H1 (cell line): Measurements from ENCODE around the gene CNIH3. TPM values are rescaled to one million over a fixed set of nuclear protein-coding genes. Genes with fewer than 3 reads are reported as not detected.

Experiments
- ATF2 ChIP-seq: IDR thresholded peaks from 2 replicates; pipeline ENCODE4 v1.6.1; 2012; ENCODE audit warnings: low read length, inconsistent platforms
- CHD7 ChIP-seq: fragments of 300-600 bp; sonication (generic); IDR thresholded peaks from 2 replicates; pipeline ENCODE4 v1.7.1; 2012; ENCODE audit warnings: low read length, moderate library complexity, mild to moderate bottlenecking, inconsistent platforms; ENCODE audit not compliant: insufficient replicate concordance
- FOSL1 ChIP-seq: IDR thresholded peaks from 2 replicates; pipeline ENCODE4 v1.6.1; 2011; ENCODE audit warnings: mild to moderate bottlenecking, low read depth, low read length, moderate library complexity; ENCODE audit not compliant: insufficient read depth
- GTF2F1 ChIP-seq: IDR thresholded peaks from 2 replicates; pipeline ENCODE4 v1.6.1; 2012; ENCODE audit warnings: low read depth, low read length, improper control_type of control experiment, borderline replicate concordance
- KDM1A ChIP-seq: fragments of 200-600, 300-600 bp; sonication (generic); IDR thresholded peaks from 2 replicates; pipeline ENCODE4 v1.7.1; 2016; ENCODE audit warnings: mild to moderate bottlenecking, low read length, borderline replicate concordance
- RNF2 ChIP-seq: fragments of 200-900, 300-1000 bp; sonication (generic); IDR thresholded peaks from 2 replicates; pipeline ENCODE4 v1.7.1; 2016; ENCODE audit warnings: borderline replicate concordance, low read depth, mild to moderate bottlenecking, antibody characterized with exemption, low read length; ENCODE audit not compliant: poor library complexity, severe bottlenecking; ENCODE audit errors: missing control alignments
- SP4 ChIP-seq: IDR thresholded peaks from 2 replicates; pipeline ENCODE4 v1.6.1; 2012; ENCODE audit warnings: low read length, inconsistent platforms
- SUZ12 ChIP-seq: fragments of 200-600 bp; sonication (generic); IDR thresholded peaks from 2 replicates; pipeline ENCODE4 v1.6.1; 2012; ENCODE audit warnings: mild to moderate bottlenecking, inconsistent platforms, low read length, moderate library complexity, mixed read lengths
- polyA plus RNA-seq, 7 experiments: library from polyadenylated mRNA; depleted of rRNA in 3 of 7; stranded (reverse) in 5 of 7; unstranded in 2 of 7; fragments of >200 nt in 5 of 7; fragments of 200-250 nt in 2 of 7; gene quantifications; 1 replicate in 5 of 7; 2 replicates in 1 of 7; 4 replicates in 1 of 7; pipeline versions ENCODE4 v1.2.1 to v1.2.3, GENCODE V29; 2011 to 2013; ENCODE audit warnings: missing spikeins in 2 of 7, mixed read lengths in 2 of 7
- total RNA-seq: library from RNA; stranded (reverse); fragmentation: NEBNext Ultra II Directional; extraction: Animal tissue kit (Norgen Biotek cat#: 25700); gene quantifications from 2 replicates; pipeline ENCODE4 v1.2.1, GENCODE V29; 2021

The CNIH3 gene
- total and polyA plus RNA-seq, 2 of the 8 experiments (the other 6 are each of a cell fraction or from before 2014, with no cell fraction given), result 3.7 to 5.6 TPM

- TF ChIP-seq CHD7 (no peak), SUZ12 (no peak), RNF2 (no peak), GTF2F1 (no peak), SP4 (no peak), FOSL1 (no peak), KDM1A (no peak), ATF2 (no peak)
Measured at GRCh38 chr1:224582041-224582440, 34.1 kb upstream of the CNIH3 start (continued).
